ENCODE results near the gene RAB2B.

DNA sequence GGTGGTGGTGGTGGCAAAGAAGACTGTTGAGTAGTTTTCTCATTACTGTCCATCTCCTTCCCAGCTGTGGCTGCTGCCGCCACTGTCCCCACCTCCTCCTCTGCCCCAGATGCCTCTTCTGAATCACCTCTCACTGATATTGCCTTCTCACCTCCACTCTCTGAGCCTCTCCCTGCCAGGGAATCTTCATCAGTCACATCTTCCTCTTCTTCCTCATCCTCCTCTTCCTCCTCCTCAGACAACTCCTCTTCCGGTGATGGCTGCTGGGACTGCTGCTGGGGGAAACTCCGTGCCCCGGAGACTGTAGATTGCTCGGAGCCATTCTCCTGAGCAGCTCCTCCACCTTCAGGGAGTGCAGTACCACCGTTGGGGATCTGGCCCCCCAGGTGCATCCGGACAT, 46.4 kb upstream of the RAB2B start:
- TF ChIP-seq POLR2A (IDR thresholded peaks at IDR 0.05): no peak
- TF ChIP-seq, protein P1, sequence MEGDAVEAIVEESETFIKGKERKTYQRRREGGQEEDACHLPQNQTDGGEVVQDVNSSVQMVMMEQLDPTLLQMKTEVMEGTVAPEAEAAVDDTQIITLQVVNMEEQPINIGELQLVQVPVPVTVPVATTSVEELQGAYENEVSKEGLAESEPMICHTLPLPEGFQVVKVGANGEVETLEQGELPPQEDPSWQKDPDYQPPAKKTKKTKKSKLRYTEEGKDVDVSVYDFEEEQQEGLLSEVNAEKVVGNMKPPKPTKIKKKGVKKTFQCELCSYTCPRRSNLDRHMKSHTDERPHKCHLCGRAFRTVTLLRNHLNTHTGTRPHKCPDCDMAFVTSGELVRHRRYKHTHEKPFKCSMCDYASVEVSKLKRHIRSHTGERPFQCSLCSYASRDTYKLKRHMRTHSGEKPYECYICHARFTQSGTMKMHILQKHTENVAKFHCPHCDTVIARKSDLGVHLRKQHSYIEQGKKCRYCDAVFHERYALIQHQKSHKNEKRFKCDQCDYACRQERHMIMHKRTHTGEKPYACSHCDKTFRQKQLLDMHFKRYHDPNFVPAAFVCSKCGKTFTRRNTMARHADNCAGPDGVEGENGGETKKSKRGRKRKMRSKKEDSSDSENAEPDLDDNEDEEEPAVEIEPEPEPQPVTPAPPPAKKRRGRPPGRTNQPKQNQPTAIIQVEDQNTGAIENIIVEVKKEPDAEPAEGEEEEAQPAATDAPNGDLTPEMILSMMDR (IDR thresholded peaks at IDR 0.05): no peak
